Esophagus muscularis mucosa (tissue), 3 donors: ENCODE data around the gene DESI1.

ENCODE experiments used
- POLR2A ChIP-seq: fragments of 450-650 bp; IDR thresholded peaks from one replicate; pipeline ENCODE4 v1.6.1; 2017; ENCODE audit warnings: antibody characterized with exemption, moderate library complexity, mild to moderate bottlenecking, low read depth
- POLR2AphosphoS5 ChIP-seq, 2 donors: sonication (generic); formaldehyde crosslinking; IDR thresholded peaks; one replicate each; pipeline ENCODE4 v1.6.1; 2017; ENCODE audit warnings: antibody characterized with exemption in 2 of 2
- TF ChIP-seq, protein P1 (sequence below), 3 experiments: fragments of 200-600 bp in 2 of 3; fragments of 450-650 bp in 1 of 3; sonication (generic) in 2 of 3; IDR thresholded peaks; one replicate each; pipeline ENCODE4 v1.5.1; 2017 to 2019; ENCODE audit warnings: antibody characterized with exemption in 3 of 3, mild to moderate bottlenecking in 2 of 3, moderate library complexity in 1 of 3

DNA sequence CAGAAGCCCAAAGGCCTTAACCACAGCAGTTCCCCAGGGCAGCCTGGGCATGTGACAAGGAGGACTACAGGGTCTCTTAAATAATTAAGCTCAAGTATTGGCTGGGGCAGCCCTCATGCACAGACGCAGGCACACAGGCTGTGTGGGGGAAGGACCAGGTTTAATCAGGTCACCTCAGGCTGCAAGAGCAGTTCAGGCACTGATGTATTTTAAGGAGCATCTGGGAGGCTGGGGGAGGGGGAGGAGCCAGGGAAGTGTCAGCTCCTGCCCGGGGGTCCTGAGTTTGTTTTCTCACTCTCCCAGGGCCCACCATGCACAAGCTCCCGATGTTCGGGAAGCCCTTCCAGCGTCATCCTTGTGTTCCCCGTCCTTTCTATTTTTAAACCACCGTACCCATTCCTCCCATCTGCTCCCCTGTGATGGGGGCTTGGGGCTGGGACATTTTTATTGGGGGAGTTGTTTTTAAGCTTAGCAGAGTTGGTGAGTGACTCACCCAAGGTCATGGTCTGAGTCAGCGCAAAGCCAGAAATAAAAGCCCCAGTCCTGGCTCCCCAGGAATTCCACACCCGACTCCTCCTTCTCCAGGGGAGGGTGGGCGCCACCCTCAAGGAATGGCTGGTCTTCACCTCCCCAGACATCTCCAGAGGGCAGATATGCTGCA is 57.7 kb downstream of the DESI1 start:
- TF ChIP-seq, protein P1, sequence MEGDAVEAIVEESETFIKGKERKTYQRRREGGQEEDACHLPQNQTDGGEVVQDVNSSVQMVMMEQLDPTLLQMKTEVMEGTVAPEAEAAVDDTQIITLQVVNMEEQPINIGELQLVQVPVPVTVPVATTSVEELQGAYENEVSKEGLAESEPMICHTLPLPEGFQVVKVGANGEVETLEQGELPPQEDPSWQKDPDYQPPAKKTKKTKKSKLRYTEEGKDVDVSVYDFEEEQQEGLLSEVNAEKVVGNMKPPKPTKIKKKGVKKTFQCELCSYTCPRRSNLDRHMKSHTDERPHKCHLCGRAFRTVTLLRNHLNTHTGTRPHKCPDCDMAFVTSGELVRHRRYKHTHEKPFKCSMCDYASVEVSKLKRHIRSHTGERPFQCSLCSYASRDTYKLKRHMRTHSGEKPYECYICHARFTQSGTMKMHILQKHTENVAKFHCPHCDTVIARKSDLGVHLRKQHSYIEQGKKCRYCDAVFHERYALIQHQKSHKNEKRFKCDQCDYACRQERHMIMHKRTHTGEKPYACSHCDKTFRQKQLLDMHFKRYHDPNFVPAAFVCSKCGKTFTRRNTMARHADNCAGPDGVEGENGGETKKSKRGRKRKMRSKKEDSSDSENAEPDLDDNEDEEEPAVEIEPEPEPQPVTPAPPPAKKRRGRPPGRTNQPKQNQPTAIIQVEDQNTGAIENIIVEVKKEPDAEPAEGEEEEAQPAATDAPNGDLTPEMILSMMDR (IDR thresholded peaks at IDR 0.05): no peak
- TF ChIP-seq POLR2AphosphoS5 (IDR thresholded peaks at IDR 0.05) (peak; percentile 9 to 15), POLR2A (no peak)
